NCI-H1694 (cell line): ENCODE results near the gene HS6ST1.
A peak's percentile ranks its signal among the peaks of the same experiment; 100 is the strongest.
"Not testable (repeated sequence)": the region's sequence is repeated elsewhere in the genome, so short reads cannot be mapped to it uniquely, and the experiment has no call there.

Experiments used
- DNase-seq: peaks from one replicate; lab custom pipeline; 2025; lab: John Stamatoyannopoulos, UW

Gene HS6ST1

GRCh38 chr2:128321784-128322714 lies 3.4 kb upstream of the HS6ST1 start:
- DNase-seq = peak; percentile 73

GRCh38 chr2:128320906-128321771 lies 2.5 kb upstream of the HS6ST1 start:
- DNase-seq = no peak

GRCh38 chr2:128320192-128320905 lies 1.7 kb upstream of the HS6ST1 start:
- no peak for DNase-seq

GRCh38 chr2:128319631-128320191 lies 1.0 kb upstream of the HS6ST1 start:
- DNase-seq = no peak

GRCh38 chr2:128318245-128318644 lies 423 bp downstream of the HS6ST1 start:
- DNase-seq = not testable (repeated sequence)

GRCh38 chr2:128317899-128318225 lies 806 bp downstream of the HS6ST1 start:
- not testable (repeated sequence) for DNase-seq

- no peak for DNase-seq
Measured at GRCh38 chr2:128317181-128317898, 1.3 kb downstream of the HS6ST1 start.

- DNase-seq = no peak
Measured at GRCh38 chr2:128316777-128317180, 1.9 kb downstream of the HS6ST1 start.

GRCh38 chr2:128315829-128316776 lies 2.6 kb downstream of the HS6ST1 start:
- no peak for DNase-seq

GRCh38 chr2:128315122-128315828 lies 3.4 kb downstream of the HS6ST1 start:
- no peak for DNase-seq

- no peak for DNase-seq
Measured at GRCh38 chr2:128314348-128315121, 4.1 kb downstream of the HS6ST1 start.

GRCh38 chr2:128313931-128314347 lies 4.7 kb downstream of the HS6ST1 start:
- DNase-seq = no peak

- DNase-seq = no peak
Measured at GRCh38 chr2:128313091-128313836, 5.4 kb downstream of the HS6ST1 start.

GRCh38 chr2:128312411-128312810 lies 6.3 kb downstream of the HS6ST1 start:
- DNase-seq = no peak

GRCh38 chr2:128311755-128312341 lies 6.8 kb downstream of the HS6ST1 start:
- DNase-seq = no peak

- DNase-seq = no peak
Measured at GRCh38 chr2:128311216-128311754, 7.4 kb downstream of the HS6ST1 start.

GRCh38 chr2:128310761-128311160 lies 7.9 kb downstream of the HS6ST1 start:
- no peak for DNase-seq
